Spleen (tissue), 11 donors: ENCODE data around the gene CHRND. TPM values are rescaled to one million over a fixed set of nuclear protein-coding genes. Genes with fewer than 3 reads are reported as not detected.

Source experiments
- DNase-seq: peaks from one replicate; pipeline ENCODE4 v3.0.0-alpha.2; 2020
- H3K27ac ChIP-seq, 8 donors: fragments of 200-600 bp; sonication (generic) in 7 of 8; 1 replicate in 4 of 8; 2 replicates in 4 of 8; pipeline versions ENCODE4 v1.5.0 to v1.8.0; 2016 to 2021; ENCODE audit warnings: inconsistent platforms in 4 of 8, mild to moderate bottlenecking in 4 of 8, moderate library complexity in 1 of 8
- H3K27me3 ChIP-seq, 7 donors: fragments of 200-600 bp; sonication (generic) in 6 of 7; replicated peaks in 1 of 7; 1 replicate in 4 of 7; 2 replicates in 3 of 7; pipeline versions ENCODE4 v1.5.0 to v1.8.0; 2016 to 2021; ENCODE audit warnings: inconsistent platforms in 3 of 7, mild to moderate bottlenecking in 1 of 7
- H3K36me3 ChIP-seq, 6 donors: fragments of 200-600 bp; sonication (generic) in 5 of 6; 1 replicate in 4 of 6; 2 replicates in 2 of 6; pipeline versions ENCODE4 v1.5.0 to v1.8.0; 2016 to 2021; ENCODE audit warnings: inconsistent platforms in 2 of 6
- H3K4me1 ChIP-seq, 6 donors: fragments of 200-600 bp; sonication (generic) in 5 of 6; 1 replicate in 3 of 6; 2 replicates in 3 of 6; pipeline versions ENCODE4 v1.5.0 to v1.8.0; 2016 to 2021; ENCODE audit warnings: inconsistent platforms in 3 of 6
- H3K4me3 ChIP-seq, 8 donors: fragments of 200-600 bp; sonication (generic) in 7 of 8; 1 replicate in 4 of 8; 2 replicates in 4 of 8; pipeline versions ENCODE4 v1.5.0 to v1.8.0; 2016 to 2021; ENCODE audit warnings: inconsistent platforms in 4 of 8, mild to moderate bottlenecking in 4 of 8, moderate library complexity in 2 of 8
- H3K9me3 ChIP-seq, 8 donors: fragments of 200-600 bp; sonication (generic) in 7 of 8; 1 replicate in 4 of 8; 2 replicates in 4 of 8; pipeline versions ENCODE4 v1.5.0 to v1.8.0; 2016 to 2021; ENCODE audit warnings: inconsistent platforms in 4 of 8
- POLR2A ChIP-seq, 3 donors: fragments of 450-650 bp; IDR thresholded peaks; one replicate each; pipeline ENCODE4 v1.5.1; 2017; ENCODE audit warnings: antibody characterized with exemption in 3 of 3, mild to moderate bottlenecking in 1 of 3
- POLR2AphosphoS5 ChIP-seq, 3 donors: sonication (generic); formaldehyde crosslinking; IDR thresholded peaks; one replicate each; pipeline ENCODE4 v1.5.1; 2017; ENCODE audit warnings: antibody characterized with exemption in 3 of 3
- WGBS, 5 donors: extraction: QIAGEN DNeasy Blood & Tissue Kit in 3 of 5; methylation state at CpG; one replicate each; pipeline versions ENCODE4 v1.1.5 to v1.1.7; 2013 to 2018; 5-methylcytosine and 5-hydroxymethylcytosine counted together
- intact Hi-C: fragments of 100-400 bp; cut with DNase I; formaldehyde crosslinking; loops from one replicate; pipeline ENCODE4 v1.15.0; 2023; ENCODE audit warnings: low total_unique reads
- polyA plus RNA-seq, 3 donors: library from polyadenylated mRNA; stranded (reverse); fragments of 200-250 nt; gene quantifications; one replicate each; pipeline ENCODE4 v1.2.1, GENCODE V29; 2013
- total RNA-seq, 7 donors: library from RNA; depleted of rRNA in 3 of 7; stranded (reverse); fragments of >200 nt in 3 of 7; fragmentation: NEBNext Ultra II Directional in 4 of 7; extraction: Animal tissue kit (Norgen Biotek cat#: 25700) in 4 of 7; gene quantifications; one replicate each; pipeline versions ENCODE4 v1.1.0 to v1.2.1, GENCODE V29; 2016 to 2021
- TF ChIP-seq, protein P1 (sequence below), 11 experiments: fragments of 200-600 bp in 7 of 11; fragments of 450-650 bp in 4 of 11; sonication (generic) in 4 of 11; IDR thresholded peaks in 8 of 11; conservative IDR thresholded peaks in 3 of 11; 1 replicate in 7 of 11; 2 replicates in 4 of 11; pipeline versions ENCODE4 v1.4.0 to v1.8.0; 2016 to 2021; ENCODE audit warnings: antibody characterized with exemption in 11 of 11, inconsistent platforms in 4 of 11, mild to moderate bottlenecking in 1 of 11
- donor health status: healthy with polysubstance abuse.
- donor health status: DM: no; HTN: no; CAD: no; lungs with moderate emphysema.
- donor health status: DM: no; HTN: no; CAD: no.
- donor health status: Bipolar disorder and iron deficiency.
- donor health status: healthy.
- donor health status: DM: no; HTN: no; CAD: no.
- donor health status: DM: yes; HTN: yes; CAD: no.

CHRND gene
- total and polyA plus RNA-seq, 10 donors = 0.32 TPM; not detected in 9

DNA sequence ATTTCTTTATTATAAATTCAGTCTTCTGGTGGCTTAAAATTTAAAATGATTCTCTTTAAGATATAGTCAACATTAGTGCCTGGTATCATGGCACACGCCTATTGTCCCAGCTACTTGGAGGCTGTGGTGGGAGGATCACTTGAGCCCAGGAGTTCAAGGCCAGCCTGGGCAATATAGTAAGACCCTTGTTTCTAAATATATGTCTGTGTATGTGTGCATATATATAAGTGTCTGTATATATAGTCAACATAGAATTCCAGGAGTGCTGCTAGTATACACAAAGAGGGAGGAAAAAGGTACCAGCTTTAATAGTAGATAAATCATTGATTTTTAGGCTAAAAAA, 49.4 kb downstream of the CHRND start:
- intact Hi-C loops = no loop called here
- H3K36me3 ChIP-seq = peaks cover 0 to 95% (median 47%) of the 10 kb centered on the region in 6 donors
- TF ChIP-seq POLR2AphosphoS5 (IDR thresholded peaks at IDR 0.05) (no peak), POLR2A (IDR thresholded peaks at IDR 0.05) (no peak)
- TF ChIP-seq, protein P1, sequence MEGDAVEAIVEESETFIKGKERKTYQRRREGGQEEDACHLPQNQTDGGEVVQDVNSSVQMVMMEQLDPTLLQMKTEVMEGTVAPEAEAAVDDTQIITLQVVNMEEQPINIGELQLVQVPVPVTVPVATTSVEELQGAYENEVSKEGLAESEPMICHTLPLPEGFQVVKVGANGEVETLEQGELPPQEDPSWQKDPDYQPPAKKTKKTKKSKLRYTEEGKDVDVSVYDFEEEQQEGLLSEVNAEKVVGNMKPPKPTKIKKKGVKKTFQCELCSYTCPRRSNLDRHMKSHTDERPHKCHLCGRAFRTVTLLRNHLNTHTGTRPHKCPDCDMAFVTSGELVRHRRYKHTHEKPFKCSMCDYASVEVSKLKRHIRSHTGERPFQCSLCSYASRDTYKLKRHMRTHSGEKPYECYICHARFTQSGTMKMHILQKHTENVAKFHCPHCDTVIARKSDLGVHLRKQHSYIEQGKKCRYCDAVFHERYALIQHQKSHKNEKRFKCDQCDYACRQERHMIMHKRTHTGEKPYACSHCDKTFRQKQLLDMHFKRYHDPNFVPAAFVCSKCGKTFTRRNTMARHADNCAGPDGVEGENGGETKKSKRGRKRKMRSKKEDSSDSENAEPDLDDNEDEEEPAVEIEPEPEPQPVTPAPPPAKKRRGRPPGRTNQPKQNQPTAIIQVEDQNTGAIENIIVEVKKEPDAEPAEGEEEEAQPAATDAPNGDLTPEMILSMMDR (IDR thresholded peaks at IDR 0.05 in 8 of 11, conservative IDR thresholded peaks at IDR 0.05 in 3 of 11) = no peak

DNA sequence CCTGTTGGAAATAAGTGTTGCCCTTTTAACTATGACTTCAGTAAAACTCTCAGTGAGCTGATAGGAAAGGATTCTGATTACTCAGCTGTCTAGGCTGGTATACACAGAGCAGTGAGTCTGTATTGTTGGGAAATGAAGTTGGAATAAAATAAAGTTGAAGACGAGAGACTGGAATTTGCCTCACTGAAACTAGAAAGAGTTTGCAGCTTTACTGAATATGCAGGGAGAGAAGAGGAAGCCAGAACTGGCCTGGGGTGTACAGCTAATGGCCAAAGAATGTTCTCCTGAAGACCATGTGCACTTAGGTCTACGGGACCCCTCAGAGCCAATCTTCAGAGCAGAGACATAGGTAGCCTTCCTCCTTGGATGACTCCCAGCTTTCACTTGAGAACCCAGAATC, 51.0 kb downstream of the CHRND start:
- TF ChIP-seq POLR2AphosphoS5 (IDR thresholded peaks at IDR 0.05) (no peak), POLR2A (IDR thresholded peaks at IDR 0.05) (no peak)
- TF ChIP-seq, protein P1 (IDR thresholded peaks at IDR 0.05 in 8 of 11, conservative IDR thresholded peaks at IDR 0.05 in 3 of 11) = no peak
- no peaks in the 10 kb centered on the region for H3K4me1 ChIP-seq
- H3K27me3 ChIP-seq = no peaks in the 10 kb centered on the region
- DNase-seq = no peak
- 72 to 98% (median 92%) methylated on average over 2 of the region's 2 CpGs for WGBS, 5 donors
- peaks cover 0 to 95% (median 42%) of the 10 kb centered on the region in 6 donors for H3K36me3 ChIP-seq
- intact Hi-C loops = no loop called here
- no peak overlapping the region for H3K27ac ChIP-seq
- H3K4me3 ChIP-seq = no peak overlapping the region
- no peaks in the 10 kb centered on the region for H3K9me3 ChIP-seq

More for the DNA sequence above, 49.4 kb downstream of the CHRND start:
- no peak overlapping the region for H3K27ac ChIP-seq
- no peaks in the 10 kb centered on the region for H3K4me1 ChIP-seq
- DNase-seq = no peak
- WGBS, 5 donors = 93 to 98% (median 96%) methylated on average over 1 of the region's 1 CpG
- H3K27me3 ChIP-seq = no peaks in the 10 kb centered on the region
- H3K4me3 ChIP-seq = no peak overlapping the region
- H3K9me3 ChIP-seq = no peaks in the 10 kb centered on the region

DNA sequence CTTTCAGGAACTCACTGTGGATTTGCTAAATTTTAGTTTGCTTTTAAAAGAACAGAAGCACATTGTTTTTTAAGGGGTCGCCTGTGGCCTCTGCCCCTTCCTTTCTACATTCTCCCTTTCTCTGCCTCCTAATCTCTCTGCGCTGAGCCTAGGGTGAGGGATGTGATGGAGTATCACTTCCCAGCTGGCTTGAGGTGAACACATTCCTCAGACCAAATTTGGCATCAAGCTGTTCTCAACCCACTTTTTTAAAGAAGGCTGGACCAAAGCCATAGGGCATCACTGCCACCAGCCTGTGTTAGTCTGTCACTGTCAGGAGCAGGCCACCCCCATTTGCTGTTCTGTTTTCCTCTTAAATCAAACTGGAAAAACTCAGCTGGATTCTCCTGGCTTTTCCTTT, 51.9 kb downstream of the CHRND start:
- Histone ChIP-seq H3K36me3 (peaks cover 0 to 95% (median 41%) of the 10 kb centered on the region in 6 donors), H3K9me3 (no peaks in the 10 kb centered on the region), H3K4me1 (no peaks in the 10 kb centered on the region), H3K27ac (no peak overlapping the region), H3K27me3 (no peaks in the 10 kb centered on the region), H3K4me3 (no peak overlapping the region)
- intact Hi-C loops = no loop called here
- no peak for DNase-seq
- 87 to 100% (median 93%) methylated on average over 2 of the region's 2 CpGs for WGBS, 5 donors
- TF ChIP-seq POLR2A (IDR thresholded peaks at IDR 0.05) (no peak), POLR2AphosphoS5 (IDR thresholded peaks at IDR 0.05) (no peak)
- TF ChIP-seq, protein P1 (IDR thresholded peaks at IDR 0.05 in 8 of 11, conservative IDR thresholded peaks at IDR 0.05 in 3 of 11) = no peak

DNA sequence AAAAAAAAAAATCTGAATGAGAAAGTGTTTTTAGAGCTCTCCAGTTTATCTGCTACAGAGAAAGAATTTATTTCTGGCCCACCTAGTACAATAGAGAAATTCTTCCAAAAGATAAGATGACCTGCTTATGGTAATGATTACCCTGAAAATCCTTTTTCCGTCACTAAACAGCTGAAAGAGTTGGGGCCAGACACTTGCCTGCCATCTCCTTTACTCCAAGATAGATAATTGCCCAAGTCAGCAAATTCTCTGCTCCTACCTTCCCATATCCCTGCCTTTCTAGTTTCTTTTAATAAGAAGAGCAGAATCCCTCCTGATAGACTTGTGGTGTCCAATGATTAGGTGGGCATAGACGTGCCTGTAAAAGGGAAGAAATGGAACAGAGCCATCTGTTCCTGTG, 52.7 kb downstream of the CHRND start:
- Histone ChIP-seq H3K36me3 (peaks cover 0 to 95% (median 39%) of the 10 kb centered on the region in 6 donors), H3K4me3 (no peak overlapping the region), H3K27ac (no peak overlapping the region), H3K27me3 (no peaks in the 10 kb centered on the region), H3K9me3 (no peaks in the 10 kb centered on the region), H3K4me1 (no peaks in the 10 kb centered on the region)
- no peak for DNase-seq
- TF ChIP-seq POLR2AphosphoS5 (IDR thresholded peaks at IDR 0.05) (no peak), POLR2A (IDR thresholded peaks at IDR 0.05) (no peak)
- TF ChIP-seq, protein P1 (IDR thresholded peaks at IDR 0.05 in 8 of 11, conservative IDR thresholded peaks at IDR 0.05 in 3 of 11) = no peak
- 93 to 98% (median 96%) methylated on average over 2 of the region's 2 CpGs for WGBS, 5 donors
- intact Hi-C loops = no loop called here
